ENCODE measurements around the gene CMYA5. TPM values are rescaled to one million over a fixed set of nuclear protein-coding genes. Genes with fewer than 3 reads are reported as not detected.
"Not testable (repeated sequence)": the region's sequence is repeated elsewhere in the genome, so short reads cannot be mapped to it uniquely, and the experiment has no call there.

The CMYA5 gene
- total RNA-seq, 1 experiment from 2014 or later, result 0.81 TPM

DNA sequence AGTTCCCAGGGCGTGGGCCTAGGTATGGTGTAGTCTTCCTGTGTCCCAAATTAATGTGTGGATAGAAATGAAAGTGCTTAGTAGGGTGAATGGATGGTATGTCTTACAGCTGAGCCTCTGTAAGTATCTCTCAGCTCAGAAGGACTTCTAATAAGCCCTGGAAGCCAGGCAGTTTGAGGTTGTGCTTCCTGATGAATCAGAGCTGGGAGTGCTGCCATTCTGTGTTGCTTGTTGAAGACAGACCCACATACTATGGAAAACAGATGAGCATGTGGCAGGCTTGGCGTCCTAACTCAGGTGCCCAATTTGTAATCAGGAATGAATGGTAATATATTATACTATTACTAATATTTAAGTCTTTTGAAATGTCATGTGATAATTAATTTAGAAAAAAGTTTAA, 69.8 kb downstream of the CMYA5 start:
- no peak for DNase-seq
- Histone ChIP-seq H3K4me2 (no peak overlapping the region), H3K36me3 (ENCODE audit: low read depth) (no peaks in the 10 kb centered on the region), H3K27ac (no peak overlapping the region), H3K9me2 (ENCODE audit: insufficient read depth) (no peaks in the 10 kb centered on the region), H3F3A (ENCODE audit: insufficient read depth, low read depth) (no peaks in the 10 kb centered on the region), H3K4me3 (no peak overlapping the region), H4K20me1 (ENCODE audit: insufficient read depth) (no peaks in the 10 kb centered on the region), H3K79me2 (ENCODE audit: low read depth) (no peaks in the 10 kb centered on the region), H3K4me1 (replicated peaks; ENCODE audit: insufficient read depth) (no peaks in the 10 kb centered on the region), H3K27me3 (ENCODE audit: insufficient read depth, low read depth) (no peaks in the 10 kb centered on the region), H2AFZ (no peak overlapping the region), H3K9me3 (ENCODE audit: insufficient read depth, low read depth) (no peaks in the 10 kb centered on the region)
- no peak for TF ChIP-seq EZH2 (IDR thresholded peaks at IDR 0.05; ENCODE audit: low read depth)
- TF ChIP-seq, protein P1, sequence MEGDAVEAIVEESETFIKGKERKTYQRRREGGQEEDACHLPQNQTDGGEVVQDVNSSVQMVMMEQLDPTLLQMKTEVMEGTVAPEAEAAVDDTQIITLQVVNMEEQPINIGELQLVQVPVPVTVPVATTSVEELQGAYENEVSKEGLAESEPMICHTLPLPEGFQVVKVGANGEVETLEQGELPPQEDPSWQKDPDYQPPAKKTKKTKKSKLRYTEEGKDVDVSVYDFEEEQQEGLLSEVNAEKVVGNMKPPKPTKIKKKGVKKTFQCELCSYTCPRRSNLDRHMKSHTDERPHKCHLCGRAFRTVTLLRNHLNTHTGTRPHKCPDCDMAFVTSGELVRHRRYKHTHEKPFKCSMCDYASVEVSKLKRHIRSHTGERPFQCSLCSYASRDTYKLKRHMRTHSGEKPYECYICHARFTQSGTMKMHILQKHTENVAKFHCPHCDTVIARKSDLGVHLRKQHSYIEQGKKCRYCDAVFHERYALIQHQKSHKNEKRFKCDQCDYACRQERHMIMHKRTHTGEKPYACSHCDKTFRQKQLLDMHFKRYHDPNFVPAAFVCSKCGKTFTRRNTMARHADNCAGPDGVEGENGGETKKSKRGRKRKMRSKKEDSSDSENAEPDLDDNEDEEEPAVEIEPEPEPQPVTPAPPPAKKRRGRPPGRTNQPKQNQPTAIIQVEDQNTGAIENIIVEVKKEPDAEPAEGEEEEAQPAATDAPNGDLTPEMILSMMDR (conservative IDR thresholded peaks at IDR 0.05), result no peak
- CTCF ChIA-PET, result interaction anchor here (0.6 kb wide), 1 partner anchor 557 kb away, joined by 8 read pairs; no protein-coding TSS in a partner anchor
- BruUV-seq (replicated peaks), result no TSS peak
- intact Hi-C loops (cut with micrococcal nuclease; ENCODE audit: unreplicated experiment), result no loop called here
- POLR2A ChIA-PET (ENCODE audit: unreplicated experiment), result no interaction called here

DNA sequence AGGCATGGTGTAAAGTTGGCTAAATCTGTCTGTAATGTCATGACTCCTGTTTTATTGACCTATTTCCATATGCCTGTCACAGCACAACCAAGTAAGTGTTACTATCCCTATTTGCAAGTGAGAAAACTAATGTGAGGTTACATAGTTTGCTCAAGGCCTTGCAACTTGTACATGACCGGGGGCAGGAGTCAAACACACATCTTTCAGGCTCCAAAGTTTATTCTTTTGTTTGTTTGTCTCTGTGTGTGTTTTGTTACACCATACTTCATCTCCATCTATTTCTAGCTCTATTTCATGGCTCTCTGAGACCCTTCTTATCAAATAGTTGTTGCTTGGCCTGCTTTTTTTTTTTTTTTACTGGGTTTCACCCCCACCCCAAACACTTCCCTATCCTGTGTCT, 70.2 kb downstream of the CMYA5 start:
- POLR2A ChIA-PET (ENCODE audit: unreplicated experiment), result no interaction called here
- DNase-seq, result no peak
- no peaks in the 10 kb centered on the region for H3K79me2 ChIP-seq (ENCODE audit: low read depth)
- H2AFZ ChIP-seq, result no peak overlapping the region
- TF ChIP-seq, protein P1 (conservative IDR thresholded peaks at IDR 0.05), result no peak
- no peak for TF ChIP-seq EZH2 (IDR thresholded peaks at IDR 0.05; ENCODE audit: low read depth)
- no peak overlapping the region for H3K4me2 ChIP-seq
- H3K4me1 ChIP-seq (replicated peaks; ENCODE audit: insufficient read depth), result no peaks in the 10 kb centered on the region
- H3K9me2 ChIP-seq (ENCODE audit: insufficient read depth), result no peaks in the 10 kb centered on the region
- no TSS peak for BruUV-seq (replicated peaks)
- intact Hi-C loops (cut with micrococcal nuclease; ENCODE audit: unreplicated experiment), result no loop called here
- CTCF ChIA-PET, result interaction anchor here (0.6 kb wide), 1 partner anchor 557 kb away, joined by 8 read pairs; no protein-coding TSS in a partner anchor
- H3K4me3 ChIP-seq, result no peak overlapping the region
- no peaks in the 10 kb centered on the region for H3K9me3 ChIP-seq (ENCODE audit: insufficient read depth, low read depth)
- no peaks in the 10 kb centered on the region for H3F3A ChIP-seq (ENCODE audit: insufficient read depth, low read depth)
- H3K36me3 ChIP-seq (ENCODE audit: low read depth), result no peaks in the 10 kb centered on the region
- no peaks in the 10 kb centered on the region for H4K20me1 ChIP-seq (ENCODE audit: insufficient read depth)
- H3K27ac ChIP-seq, result no peak overlapping the region
- no peaks in the 10 kb centered on the region for H3K27me3 ChIP-seq (ENCODE audit: insufficient read depth, low read depth)

DNA sequence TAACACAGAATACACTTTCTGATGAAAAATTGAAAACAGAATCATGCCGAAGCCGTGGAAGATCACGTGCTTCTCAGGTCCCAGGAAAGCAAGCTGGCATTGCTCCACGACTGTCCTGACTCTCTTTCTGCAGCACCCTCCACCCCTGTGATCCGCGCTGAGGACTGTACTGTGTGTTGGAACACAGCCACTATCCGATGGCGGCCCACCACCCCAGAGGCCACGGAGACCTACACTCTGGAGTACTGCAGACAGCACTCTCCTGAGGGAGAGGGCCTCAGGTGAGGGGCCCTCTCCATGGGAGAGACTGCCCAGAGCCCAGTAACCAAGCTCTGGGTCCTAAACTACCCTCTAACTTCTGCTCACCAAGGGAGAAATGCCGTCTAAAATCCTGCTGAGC, 73.3 kb downstream of the CMYA5 start:
- H3K36me3 ChIP-seq (ENCODE audit: low read depth), result no peaks in the 10 kb centered on the region
- no peak for TF ChIP-seq EZH2 (IDR thresholded peaks at IDR 0.05; ENCODE audit: low read depth)
- ChIA-PET POLR2A (ENCODE audit: unreplicated experiment) (no interaction called here), CTCF (interaction anchor here (0.5 kb wide), 1 partner anchor 234 kb away, joined by 3 read pairs; no protein-coding TSS in a partner anchor)
- intact Hi-C loops (cut with micrococcal nuclease; ENCODE audit: unreplicated experiment), result no loop called here
- H3K79me2 ChIP-seq (ENCODE audit: low read depth), result no peaks in the 10 kb centered on the region
- H3K9me3 ChIP-seq (ENCODE audit: insufficient read depth, low read depth), result no peaks in the 10 kb centered on the region
- no peak overlapping the region for H3K4me2 ChIP-seq
- no peaks in the 10 kb centered on the region for H4K20me1 ChIP-seq (ENCODE audit: insufficient read depth)
- H3K4me1 ChIP-seq (replicated peaks; ENCODE audit: insufficient read depth), result no peaks in the 10 kb centered on the region
- no peak overlapping the region for H3K4me3 ChIP-seq
- no TSS peak for BruUV-seq (replicated peaks)
- no peaks in the 10 kb centered on the region for H3K27me3 ChIP-seq (ENCODE audit: insufficient read depth, low read depth)
- DNase-seq, result no peak
- H2AFZ ChIP-seq, result no peak overlapping the region
- no peaks in the 10 kb centered on the region for H3F3A ChIP-seq (ENCODE audit: insufficient read depth, low read depth)
- H3K27ac ChIP-seq, result no peak overlapping the region
- H3K9me2 ChIP-seq (ENCODE audit: insufficient read depth), result no peaks in the 10 kb centered on the region

DNA sequence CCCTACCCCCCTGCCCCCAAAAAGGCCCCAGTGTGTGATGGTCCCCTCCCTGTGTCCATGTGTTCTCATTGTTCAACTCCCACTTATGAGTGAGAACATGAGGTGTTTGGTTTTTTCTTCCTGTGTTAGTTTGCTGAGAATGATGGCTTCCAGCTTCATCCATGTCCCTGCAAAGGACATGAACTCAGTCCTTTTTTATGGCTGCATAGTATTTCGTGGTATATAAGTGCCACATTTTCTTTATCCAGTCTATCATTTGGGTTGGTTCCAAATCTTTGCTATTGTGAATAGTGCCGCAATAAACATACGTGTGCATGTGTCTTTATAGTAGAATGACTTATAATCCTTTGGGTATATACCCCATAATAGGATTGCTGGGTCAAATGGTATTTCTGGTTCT, 74.5 kb downstream of the CMYA5 start:
- H3K27ac ChIP-seq; H3K9me3 ChIP-seq (ENCODE audit: insufficient read depth, low read depth); H3F3A ChIP-seq (ENCODE audit: insufficient read depth, low read depth); BruUV-seq (replicated peaks); H3K4me1 ChIP-seq (replicated peaks; ENCODE audit: insufficient read depth); H3K4me3 ChIP-seq; intact Hi-C loops (cut with micrococcal nuclease; ENCODE audit: unreplicated experiment); POLR2A ChIA-PET (ENCODE audit: unreplicated experiment); DNase-seq; H4K20me1 ChIP-seq (ENCODE audit: insufficient read depth); H3K79me2 ChIP-seq (ENCODE audit: low read depth); H3K36me3 ChIP-seq (ENCODE audit: low read depth); H2AFZ ChIP-seq; H3K27me3 ChIP-seq (ENCODE audit: insufficient read depth, low read depth); H3K9me2 ChIP-seq (ENCODE audit: insufficient read depth); CTCF ChIA-PET; H3K4me2 ChIP-seq: not testable (repeated sequence)
